HG03097 (cell line): Measurements from ENCODE around the gene PTPN2.
"Not testable (repeated sequence)": the region's sequence is repeated elsewhere in the genome, so short reads cannot be mapped to it uniquely, and the experiment has no call there.

Source experiments
- ATAC-seq: cut with Tn5 transposase; IDR thresholded peaks from one replicate; pipeline ENCODE4 v1.9.1; 2021; ENCODE audit not compliant: unreplicated experiment, low FRiP score

The PTPN2 gene

GRCh38 chr18:12776821-12777471 lies 107.1 kb downstream of the PTPN2 start:
- no peak for ATAC-seq

- ATAC-seq, result not testable (repeated sequence)
Observed at GRCh38 chr18:12776415-12776814, 107.6 kb downstream of the PTPN2 start.

- no peak for ATAC-seq
Observed at GRCh38 chr18:12774982-12775381, 109.1 kb downstream of the PTPN2 start.

- no peak for ATAC-seq
Observed at GRCh38 chr18:12773369-12773768, 110.7 kb downstream of the PTPN2 start.

- no peak for ATAC-seq
Observed at GRCh38 chr18:12772111-12772510, 111.9 kb downstream of the PTPN2 start.

- no peak for ATAC-seq
Observed at GRCh38 chr18:12770469-12771219, 113.4 kb downstream of the PTPN2 start.

GRCh38 chr18:12769644-12770440 lies 114.2 kb downstream of the PTPN2 start:
- ATAC-seq, result no peak

GRCh38 chr18:12769136-12769535 lies 114.9 kb downstream of the PTPN2 start:
- ATAC-seq, result no peak

GRCh38 chr18:12768625-12769024 lies 115.4 kb downstream of the PTPN2 start:
- no peak for ATAC-seq

- no peak for ATAC-seq
Observed at GRCh38 chr18:12767580-12768155, 116.4 kb downstream of the PTPN2 start.

GRCh38 chr18:12766986-12767433 lies 117.0 kb downstream of the PTPN2 start:
- no peak for ATAC-seq

- ATAC-seq, result no peak
Observed at GRCh38 chr18:12765586-12765985, 118.5 kb downstream of the PTPN2 start.

- ATAC-seq, result no peak
Observed at GRCh38 chr18:12765126-12765525, 118.9 kb downstream of the PTPN2 start.

- ATAC-seq, result not testable (repeated sequence)
Observed at GRCh38 chr18:12758566-12758965, 125.5 kb downstream of the PTPN2 start.

- not testable (repeated sequence) for ATAC-seq
Observed at GRCh38 chr18:12756619-12757239, 127.3 kb downstream of the PTPN2 start.

GRCh38 chr18:12755606-12756005 lies 128.4 kb downstream of the PTPN2 start:
- ATAC-seq, result not testable (repeated sequence)

GRCh38 chr18:12754511-12754910 lies 129.5 kb downstream of the PTPN2 start:
- ATAC-seq, result no peak

GRCh38 chr18:12751891-12752290 lies 132.1 kb downstream of the PTPN2 start:
- no peak for ATAC-seq

GRCh38 chr18:12751503-12751884 lies 132.5 kb downstream of the PTPN2 start:
- no peak for ATAC-seq

GRCh38 chr18:12750715-12751502 lies 133.1 kb downstream of the PTPN2 start:
- ATAC-seq, result no peak
